Measurements from ENCODE around the gene ANKRD30A.
"Not testable (repeated sequence)": the region's sequence is repeated elsewhere in the genome, so short reads cannot be mapped to it uniquely, and the experiment has no call there.

ANKRD30A gene

GRCh38 chr10:37263304-37263703, 137.9 kb downstream of the ANKRD30A start:
- no peak for DNase-seq

DNA sequence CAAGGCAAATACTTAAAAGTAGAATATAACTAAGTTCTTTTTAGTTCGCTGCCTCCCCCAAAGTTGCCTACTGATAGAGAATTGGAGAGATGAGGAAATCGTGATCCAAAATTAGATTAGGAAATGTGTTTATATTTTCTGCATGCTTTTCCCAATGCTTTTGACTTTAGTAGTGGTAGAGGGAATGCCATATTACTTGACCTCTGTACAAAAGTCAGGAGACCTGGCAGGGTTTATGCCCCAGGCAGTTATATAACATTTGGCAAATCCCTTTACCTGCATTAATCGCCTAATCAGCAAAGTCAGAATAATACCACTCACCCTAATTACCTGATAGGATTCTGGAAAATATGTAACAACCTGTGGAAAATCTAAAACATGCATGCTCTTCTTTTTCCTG, 142.9 kb downstream of the ANKRD30A start:
- no peak for DNase-seq

- DNase-seq: no peak
Observed at GRCh38 chr10:37269554-37270256, 144.3 kb downstream of the ANKRD30A start.

DNA sequence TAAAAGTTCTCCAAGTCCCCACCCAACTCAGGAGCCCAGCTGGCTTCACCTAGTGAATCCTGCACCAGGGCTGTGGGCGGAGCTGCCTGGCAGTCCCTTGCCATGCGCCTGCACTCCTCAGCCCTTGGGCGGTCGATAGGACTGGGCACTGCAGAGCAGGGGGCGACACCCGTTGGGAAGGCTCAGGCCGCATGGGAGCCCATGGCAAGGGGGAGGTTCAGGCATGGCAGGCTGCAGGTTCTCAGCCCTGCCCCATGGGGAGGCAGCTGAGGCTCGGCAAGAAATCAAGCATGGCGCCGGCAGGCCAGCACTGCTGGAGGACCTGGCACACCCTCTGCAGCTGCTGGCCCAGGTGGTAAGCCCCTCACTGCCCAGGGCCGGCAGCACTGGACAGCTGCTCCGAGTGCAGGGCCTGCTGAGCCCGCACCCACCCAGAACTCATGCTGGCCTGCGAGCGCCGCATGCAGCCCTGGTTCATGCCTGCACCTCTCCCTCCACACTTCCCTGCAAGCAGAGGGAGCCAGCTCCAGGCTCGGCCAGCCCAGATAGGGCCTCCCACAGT, 149.9 kb downstream of the ANKRD30A start:
- no peak for DNase-seq

GRCh38 chr10:37285063-37285462, 159.7 kb downstream of the ANKRD30A start:
- DNase-seq: no peak

DNA sequence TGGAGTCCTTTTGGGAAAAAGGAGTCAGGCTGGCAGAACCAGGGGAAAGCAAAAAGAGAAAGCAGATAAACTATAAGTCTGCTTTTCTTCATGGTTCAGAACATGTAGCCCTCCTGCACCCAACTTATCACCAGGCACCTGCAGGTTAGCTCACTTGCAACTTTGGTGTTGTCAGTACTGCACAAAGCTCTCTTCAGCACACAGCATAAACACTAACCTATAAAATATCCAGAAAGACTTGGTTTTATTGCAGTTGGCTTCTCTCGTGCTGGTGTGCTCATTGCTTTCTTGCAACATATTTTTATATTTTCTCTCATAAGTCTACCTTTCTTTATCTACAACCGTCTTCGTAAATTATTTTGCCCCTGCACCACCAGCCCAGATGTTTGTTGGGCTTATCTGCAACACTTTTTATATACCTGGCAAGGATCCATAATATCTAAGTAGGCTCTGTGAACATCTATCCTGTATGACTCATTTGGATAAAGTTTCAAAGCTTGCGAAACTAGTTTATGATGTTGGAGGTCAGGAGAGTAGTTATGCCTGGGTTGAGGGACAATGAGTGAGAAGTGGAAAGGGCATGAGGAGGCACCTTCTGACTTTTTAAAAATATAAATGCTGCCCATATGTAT, 164.6 kb downstream of the ANKRD30A start:
- no peak for DNase-seq

DNA sequence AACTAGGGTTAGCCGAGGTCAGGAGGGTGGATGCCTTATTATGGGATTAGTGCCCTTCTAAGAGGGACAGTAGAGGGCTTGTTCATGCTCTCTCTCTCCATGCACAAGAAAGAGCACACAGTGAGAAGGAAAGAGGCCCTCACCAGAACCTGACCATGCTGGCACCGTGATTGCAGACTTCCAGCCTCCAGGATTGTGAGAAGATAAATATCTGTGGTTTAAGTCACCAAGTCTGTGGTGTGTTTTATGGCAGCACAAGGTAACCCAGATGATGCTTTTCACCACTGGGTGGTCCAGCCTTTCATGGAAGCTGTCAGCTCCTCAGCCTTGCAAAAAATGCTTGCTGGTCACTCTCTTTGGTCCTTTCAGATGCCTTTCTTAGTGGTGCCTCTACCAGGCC, 175.9 kb downstream of the ANKRD30A start:
- DNase-seq: no peak

GRCh38 chr10:37304036-37304435, 178.6 kb downstream of the ANKRD30A start:
- DNase-seq: no peak

GRCh38 chr10:37314350-37314749, 189.0 kb downstream of the ANKRD30A start:
- DNase-seq: no peak

DNA sequence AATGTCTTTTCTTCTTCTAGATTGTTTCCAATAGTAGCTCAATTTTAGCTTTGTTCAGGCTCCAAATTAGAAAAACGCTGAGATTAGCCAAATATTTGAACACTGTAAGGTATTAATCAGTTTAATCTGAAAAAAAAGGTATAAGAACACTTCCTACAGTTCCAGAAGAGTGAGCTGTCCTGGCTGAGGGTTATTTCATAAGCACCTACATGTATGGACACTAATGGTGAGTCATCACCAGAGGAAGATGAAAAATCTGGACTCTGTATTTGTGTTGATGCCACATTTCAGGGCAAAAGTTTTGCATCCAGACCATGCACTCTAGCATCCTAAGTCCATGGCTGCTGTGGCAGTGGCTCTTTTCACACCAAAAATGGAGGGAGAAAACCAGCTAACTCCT, 189.5 kb downstream of the ANKRD30A start:
- DNase-seq: no peak

GRCh38 chr10:37344413-37344812, 219.0 kb downstream of the ANKRD30A start:
- no peak for DNase-seq

- no peak for DNase-seq
Observed at GRCh38 chr10:37379991-37380390, 254.6 kb downstream of the ANKRD30A start.

DNA sequence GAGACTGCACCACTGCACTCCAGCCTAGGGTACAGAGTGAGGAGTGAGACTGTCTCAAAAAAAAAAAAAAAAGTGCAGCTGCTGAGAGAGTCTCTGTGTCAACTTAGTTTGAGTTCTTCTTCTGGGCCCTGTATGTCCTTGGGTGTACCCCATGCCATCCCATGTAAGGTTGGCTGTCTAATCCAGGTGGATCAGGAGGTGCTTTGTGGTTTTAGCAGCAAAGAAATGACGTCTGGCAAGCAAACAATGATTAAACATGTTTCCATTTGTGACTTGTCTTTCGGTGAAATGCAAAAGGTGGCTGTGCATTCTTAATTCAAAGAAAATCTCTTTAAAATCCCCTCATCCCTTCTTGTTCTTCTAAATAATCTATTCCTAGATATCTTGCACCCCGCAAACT, 255.9 kb downstream of the ANKRD30A start:
- no peak for DNase-seq

- no peak for DNase-seq
Observed at GRCh38 chr10:37384923-37385322, 259.5 kb downstream of the ANKRD30A start.

- no peak for DNase-seq
Observed at GRCh38 chr10:37390926-37391325, 265.5 kb downstream of the ANKRD30A start.

DNA sequence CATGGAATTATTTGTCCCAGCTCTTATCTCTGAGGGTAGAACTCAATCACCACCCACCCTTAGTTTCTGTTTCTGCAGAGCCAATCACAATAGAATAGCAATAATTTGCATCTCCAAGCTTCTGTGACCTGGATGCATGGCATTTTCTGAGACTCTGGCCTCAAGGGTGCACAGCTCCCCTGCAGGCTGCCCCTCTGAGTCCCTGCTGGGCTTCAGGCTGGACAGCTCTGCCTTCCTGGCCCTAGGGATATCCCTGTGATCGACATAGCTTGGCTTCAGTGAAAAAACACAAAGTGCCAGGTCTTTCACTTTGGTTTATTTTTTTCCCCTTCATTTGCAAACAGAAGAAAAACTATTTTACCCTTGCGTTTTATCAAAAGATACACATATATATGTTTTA, 275.4 kb downstream of the ANKRD30A start:
- DNase-seq: not testable (repeated sequence)

DNA sequence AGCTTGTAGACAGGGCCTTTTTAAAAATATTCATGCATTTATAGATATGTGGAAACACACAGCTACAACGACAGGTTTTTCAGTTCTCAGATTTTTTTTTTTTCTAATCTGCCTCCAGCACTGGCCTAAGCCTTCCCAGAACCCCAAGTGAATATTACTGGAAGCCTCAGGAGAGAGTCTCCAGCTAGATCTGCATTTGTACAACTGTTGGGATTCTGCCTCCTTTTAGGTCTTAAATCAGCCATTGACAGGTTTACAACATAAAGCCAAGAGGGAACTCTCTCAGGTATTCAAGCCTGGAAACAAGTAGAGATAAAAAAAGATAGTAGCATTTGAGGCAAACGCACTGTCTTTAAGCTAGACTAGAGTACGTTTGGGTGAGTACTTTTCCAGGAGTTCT, 275.8 kb downstream of the ANKRD30A start:
- no peak for DNase-seq

DNA sequence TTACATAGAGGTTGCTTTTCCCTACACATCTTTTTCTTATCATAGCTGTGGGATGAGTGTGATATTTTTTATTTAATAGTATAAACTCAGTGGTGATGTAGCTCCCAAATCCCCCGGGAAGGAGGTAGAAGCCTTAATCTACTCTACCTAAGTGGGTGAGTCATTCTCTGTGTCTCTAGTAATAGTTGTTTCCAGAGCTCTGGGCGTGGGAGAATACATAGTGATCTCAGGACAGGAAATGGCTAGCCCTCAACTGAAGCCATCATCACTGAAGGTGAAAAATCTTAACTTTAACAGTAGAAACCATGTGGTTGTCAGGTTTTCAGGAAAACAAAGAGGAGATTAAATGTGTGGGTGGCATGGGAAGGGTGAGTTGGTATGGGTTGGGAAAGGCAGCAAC, 278.4 kb downstream of the ANKRD30A start:
- no peak for DNase-seq
